Measurements from ENCODE around the gene ADORA3.

DNA sequence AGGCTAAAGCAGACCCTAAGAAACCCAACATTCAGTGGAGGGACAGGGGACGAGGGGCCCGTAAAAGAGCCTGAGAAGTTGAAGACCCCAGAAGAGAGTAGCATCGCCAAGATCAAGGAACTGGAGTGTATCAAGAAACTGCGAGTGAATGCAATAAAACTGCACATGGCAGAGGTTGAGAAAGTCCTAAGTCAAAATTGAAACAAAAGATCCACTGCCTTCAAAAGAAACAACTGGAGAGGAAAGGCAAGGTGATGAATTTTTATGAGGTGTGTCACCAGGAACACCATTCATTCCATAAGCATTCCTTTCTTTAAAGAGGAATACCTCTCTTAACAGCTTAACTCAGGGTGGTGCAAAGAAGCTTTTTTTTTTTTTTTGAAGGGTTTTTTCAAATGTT, 38.3 kb upstream of the ADORA3 start:
- no peak for TF ChIP-seq CTCF (conservative IDR thresholded peaks at IDR 0.05; ENCODE audit: low read depth, low read length)
- TF ChIP-seq, protein P1, sequence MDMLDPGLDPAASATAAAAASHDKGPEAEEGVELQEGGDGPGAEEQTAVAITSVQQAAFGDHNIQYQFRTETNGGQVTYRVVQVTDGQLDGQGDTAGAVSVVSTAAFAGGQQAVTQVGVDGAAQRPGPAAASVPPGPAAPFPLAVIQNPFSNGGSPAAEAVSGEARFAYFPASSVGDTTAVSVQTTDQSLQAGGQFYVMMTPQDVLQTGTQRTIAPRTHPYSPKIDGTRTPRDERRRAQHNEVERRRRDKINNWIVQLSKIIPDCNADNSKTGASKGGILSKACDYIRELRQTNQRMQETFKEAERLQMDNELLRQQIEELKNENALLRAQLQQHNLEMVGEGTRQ (IDR thresholded peaks at IDR 0.05; ENCODE audit: low read depth, low read length) = no peak
- TF ChIP-seq RFX5 (IDR thresholded peaks at IDR 0.05; ENCODE audit: low read depth, low read length) = no peak
- TF ChIP-seq POLR2A (IDR thresholded peaks at IDR 0.05; ENCODE audit: low read depth, low read length) = no peak
- no peak for TF ChIP-seq MXI1 (IDR thresholded peaks at IDR 0.05; ENCODE audit: borderline replicate concordance, low read depth, low read length)
